Measurements from ENCODE around the gene METTL22. TPM values are rescaled to one million over a fixed set of nuclear protein-coding genes. Genes with fewer than 3 reads are reported as not detected.

METTL22 gene, protein sequence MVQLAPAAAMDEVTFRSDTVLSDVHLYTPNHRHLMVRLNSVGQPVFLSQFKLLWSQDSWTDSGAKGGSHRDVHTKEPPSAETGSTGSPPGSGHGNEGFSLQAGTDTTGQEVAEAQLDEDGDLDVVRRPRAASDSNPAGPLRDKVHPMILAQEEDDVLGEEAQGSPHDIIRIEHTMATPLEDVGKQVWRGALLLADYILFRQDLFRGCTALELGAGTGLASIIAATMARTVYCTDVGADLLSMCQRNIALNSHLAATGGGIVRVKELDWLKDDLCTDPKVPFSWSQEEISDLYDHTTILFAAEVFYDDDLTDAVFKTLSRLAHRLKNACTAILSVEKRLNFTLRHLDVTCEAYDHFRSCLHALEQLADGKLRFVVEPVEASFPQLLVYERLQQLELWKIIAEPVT
- 10 to 100 TPM; 18.9 to 47.5 TPM for total RNA-seq

- intact Hi-C loops (cut with DNase I) = no loop called here
- H3K4me3 ChIP-seq = peak within 1 kb of the TSS; percentile 52 to 69
- H3K27ac ChIP-seq = peak within 1 kb of the TSS; percentile 18 to 84 (median 76)
- H3K9me3 ChIP-seq = no peaks in the 10 kb centered on the region
- 0 to 1% methylated on average over 14 to 51 of the region's 51 CpGs for WGBS, 2 donors
- H3K36me3 ChIP-seq (replicated peaks in 1 of 2; ENCODE audit: insufficient read depth in 1 of 2, low read depth in 2 of 2) = peaks cover 0 to 6% of the 10 kb centered on the region in 2 donors
- DNase-seq = peak; percentile 92 to 95 (median 94)
- peak; percentile 8 to 86 (median 73) for TF ChIP-seq POLR2A (IDR thresholded peaks at IDR 0.05)
- peak in 1 of 7 experiments; percentile 18 for TF ChIP-seq CTCF (IDR thresholded peaks at IDR 0.05)
- ATAC-seq = peak; percentile 98
- H3K27me3 ChIP-seq = no peaks in the 10 kb centered on the region
- H3K4me1 ChIP-seq = peaks cover 17% of the 10 kb centered on the region
These were observed at the start of gene METTL22 for GRCh38 chr16:8621572-8622314. Gene METTL22 (plus strand): TSS chr16:8621698. CDS start chr16:8625666, 3,968 bp downstream.

- no peaks in the 10 kb centered on the region for H3K9me3 ChIP-seq
- no peak for TF ChIP-seq POLR2A (IDR thresholded peaks at IDR 0.05)
- TF ChIP-seq CTCF (IDR thresholded peaks at IDR 0.05) = no peak
- peaks cover 7% of the 10 kb centered on the region for H3K4me1 ChIP-seq
- 68 to 74% methylated on average over 9 to 11 of the region's 11 CpGs for WGBS, 2 donors
- no peak for ATAC-seq
- peak overlapping the region in 1 of 4 donors; percentile 37 for H3K27ac ChIP-seq
- intact Hi-C loops (cut with DNase I) = no loop called here
- no peaks in the 10 kb centered on the region for H3K36me3 ChIP-seq (replicated peaks in 1 of 2; ENCODE audit: insufficient read depth in 1 of 2, low read depth in 2 of 2)
- H3K4me3 ChIP-seq = no peak overlapping the region
- no peaks in the 10 kb centered on the region for H3K27me3 ChIP-seq
- no peak for DNase-seq
These were observed 49.2 kb upstream of the METTL22 start for GRCh38 chr16:8572063-8572918.

- Histone ChIP-seq H3K36me3 (replicated peaks in 1 of 2; ENCODE audit: insufficient read depth in 1 of 2, low read depth in 2 of 2) (no peaks in the 10 kb centered on the region), H3K4me3 (no peak overlapping the region), H3K27ac (no peak overlapping the region), H3K9me3 (no peaks in the 10 kb centered on the region), H3K27me3 (no peaks in the 10 kb centered on the region), H3K4me1 (no peaks in the 10 kb centered on the region)
- 28 to 40% methylated on average over 7 of the region's 7 CpGs for WGBS, 2 donors
- TF ChIP-seq POLR2A (IDR thresholded peaks at IDR 0.05) (no peak), CTCF (IDR thresholded peaks at IDR 0.05) (peak in 5 of 7 experiments; percentile 23 to 46 (median 36))
- DNase-seq (peak in 1 of 4 donors; percentile 36), ATAC-seq (no peak)
- intact Hi-C loops (cut with DNase I) = no loop called here
These were observed 48.4 kb upstream of the METTL22 start for GRCh38 chr16:8572919-8573724.

GRCh38 chr16:8575399-8575798, 46.1 kb upstream of the METTL22 start:
- H3K4me1 ChIP-seq = no peaks in the 10 kb centered on the region
- TF ChIP-seq POLR2A (IDR thresholded peaks at IDR 0.05) (no peak), CTCF (IDR thresholded peaks at IDR 0.05) (no peak)
- no peak overlapping the region for H3K27ac ChIP-seq
- WGBS, 2 donors = 39 to 42% methylated on average over 2 of the region's 2 CpGs
- no peaks in the 10 kb centered on the region for H3K9me3 ChIP-seq
- intact Hi-C loops (cut with DNase I) = no loop called here
- no peak overlapping the region for H3K4me3 ChIP-seq
- H3K36me3 ChIP-seq (replicated peaks in 1 of 2; ENCODE audit: insufficient read depth in 1 of 2, low read depth in 2 of 2) = no peaks in the 10 kb centered on the region
- H3K27me3 ChIP-seq = no peaks in the 10 kb centered on the region
- DNase-seq (no peak), ATAC-seq (no peak)

Data from body of pancreas (tissue), 4 donors.